ENCODE results near the gene NFATC2.

The NFATC2 gene

GRCh38 chr20:51584737-51585136, 42.2 kb upstream of the NFATC2 start:
- in situ Hi-C loops (cut with HindIII; ENCODE audit: low sequenced_read_pairs): no loop called here
- no peak for DNase-seq (ENCODE audit: low read depth, low spot score)
- no peak for TF ChIP-seq CTCF (IDR thresholded peaks at IDR 0.05; ENCODE audit: low read depth, low read length)
- H3K4me3 ChIP-seq (ENCODE audit: low read depth, low read length): no peak overlapping the region

GRCh38 chr20:51584116-51584515, 41.6 kb upstream of the NFATC2 start:
- in situ Hi-C loops (cut with HindIII; ENCODE audit: low sequenced_read_pairs): no loop called here
- DNase-seq (ENCODE audit: low read depth, low spot score): no peak
- TF ChIP-seq CTCF (IDR thresholded peaks at IDR 0.05; ENCODE audit: low read depth, low read length): no peak
- no peak overlapping the region for H3K4me3 ChIP-seq (ENCODE audit: low read depth, low read length)

DNA sequence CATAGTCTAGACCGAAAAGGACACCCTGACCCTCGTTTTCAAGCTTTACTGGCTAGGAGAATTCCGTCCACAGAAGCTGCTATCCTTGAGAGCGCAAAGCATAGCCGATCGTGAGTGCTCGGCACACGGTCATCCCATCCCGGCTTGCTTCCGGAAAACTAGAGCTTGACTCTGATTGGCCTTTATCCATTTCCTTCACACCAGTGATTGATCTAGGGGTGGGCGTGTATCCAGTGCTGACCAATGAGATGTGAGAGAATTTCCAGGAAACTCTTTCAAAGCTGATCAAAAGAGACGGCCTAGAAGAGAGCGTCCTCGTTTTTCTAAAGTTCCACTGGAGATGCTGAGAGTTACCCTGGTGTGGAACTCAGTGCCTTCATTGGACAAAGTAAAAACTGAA, 41.0 kb upstream of the NFATC2 start:
- H3K4me3 ChIP-seq (ENCODE audit: low read depth, low read length): no peak overlapping the region
- no peak for DNase-seq (ENCODE audit: low read depth, low spot score)
- TF ChIP-seq CTCF (IDR thresholded peaks at IDR 0.05; ENCODE audit: low read depth, low read length): no peak
- in situ Hi-C loops (cut with HindIII; ENCODE audit: low sequenced_read_pairs): no loop called here

GRCh38 chr20:51583073-51583472, 40.6 kb upstream of the NFATC2 start:
- H3K4me3 ChIP-seq (ENCODE audit: low read depth, low read length): no peak overlapping the region
- no peak for TF ChIP-seq CTCF (IDR thresholded peaks at IDR 0.05; ENCODE audit: low read depth, low read length)
- in situ Hi-C loops (cut with HindIII; ENCODE audit: low sequenced_read_pairs): no loop called here
- DNase-seq (ENCODE audit: low read depth, low spot score): no peak

- no peak for DNase-seq (ENCODE audit: low read depth, low spot score)
- H3K4me3 ChIP-seq (ENCODE audit: low read depth, low read length): no peak overlapping the region
- TF ChIP-seq CTCF (IDR thresholded peaks at IDR 0.05; ENCODE audit: low read depth, low read length): no peak
- in situ Hi-C loops (cut with HindIII; ENCODE audit: low sequenced_read_pairs): no loop called here
Measured at GRCh38 chr20:51581571-51581970, 39.1 kb upstream of the NFATC2 start.

DNA sequence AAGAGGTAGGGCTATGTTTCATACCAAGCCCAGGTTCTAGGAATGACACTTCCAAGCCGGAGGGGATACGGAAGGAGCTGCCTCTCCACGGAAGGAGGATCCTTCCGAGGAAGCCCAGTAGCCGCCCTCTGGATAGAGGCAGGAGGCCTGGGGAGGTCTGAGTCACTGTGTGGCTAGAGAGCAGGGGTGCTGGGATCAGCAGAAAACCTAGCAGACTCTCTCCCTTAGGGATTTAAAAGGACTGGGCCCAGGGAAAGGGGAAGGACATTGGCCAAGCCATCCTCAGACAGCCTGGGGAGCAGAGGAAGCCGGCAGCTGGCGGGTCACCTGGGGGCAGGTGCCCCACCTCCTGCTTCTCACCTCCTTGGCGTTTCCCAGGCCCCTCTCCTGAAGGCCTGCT, 36.6 kb upstream of the NFATC2 start:
- no peak for TF ChIP-seq CTCF (IDR thresholded peaks at IDR 0.05; ENCODE audit: low read depth, low read length)
- H3K4me3 ChIP-seq (ENCODE audit: low read depth, low read length): no peak overlapping the region
- peak; percentile 75 for DNase-seq (ENCODE audit: low read depth, low spot score)
- in situ Hi-C loops (cut with HindIII; ENCODE audit: low sequenced_read_pairs): no loop called here

DNA sequence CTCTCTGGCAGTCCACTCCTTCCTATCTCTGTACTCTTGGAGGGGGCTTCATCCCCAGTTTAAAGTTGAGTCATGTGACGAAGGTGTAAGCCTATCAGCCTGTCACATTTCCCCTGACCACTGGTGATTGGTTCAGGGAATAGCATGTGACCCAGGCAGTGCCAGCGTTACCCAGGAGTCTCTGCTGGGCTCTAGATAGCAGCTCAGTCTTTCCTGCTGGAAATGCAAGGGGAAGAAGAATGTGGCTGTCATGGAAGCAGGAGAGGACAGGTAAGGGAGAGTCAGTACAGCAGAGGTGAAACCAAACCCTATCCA, 35.6 kb upstream of the NFATC2 start:
- TF ChIP-seq CTCF (IDR thresholded peaks at IDR 0.05; ENCODE audit: low read depth, low read length): no peak
- no peak for DNase-seq (ENCODE audit: low read depth, low spot score)
- in situ Hi-C loops (cut with HindIII; ENCODE audit: low sequenced_read_pairs): no loop called here
- H3K4me3 ChIP-seq (ENCODE audit: low read depth, low read length): no peak overlapping the region
